ENCODE data around the gene LYSMD4. TPM values are rescaled to one million over a fixed set of nuclear protein-coding genes. Genes with fewer than 3 reads are reported as not detected.

The LYSMD4 gene
- total RNA-seq, 4 donors from 2014 or later: 1.5 to 19.2 (median 15.5) TPM

- Histone ChIP-seq H3K27me3 (no peaks in the 10 kb centered on the region), H3K27ac (peak overlapping the region; percentile 19 to 42 (median 32)), H3K36me3 (peaks cover 0 to 24% (median 5%) of the 10 kb centered on the region in 4 donors), H3K4me3 (no peak overlapping the region), H3K9me3 (no peaks in the 10 kb centered on the region), H3K4me1 (peaks cover 3 to 30% (median 17%) of the 10 kb centered on the region in 4 donors)
- no peak for TF ChIP-seq POLR2AphosphoS5 (IDR thresholded peaks at IDR 0.05)
- no peak for TF ChIP-seq POLR2A (IDR thresholded peaks at IDR 0.05)
- no peak for TF ChIP-seq EP300 (IDR thresholded peaks at IDR 0.05; ENCODE audit: low read depth)
- TF ChIP-seq CTCF (IDR thresholded peaks at IDR 0.05): no peak
- in situ Hi-C loops (cut with MboI; ENCODE audit: low pct_ligation_motif_present in 1 of 4, low pct_unique_long_range_greater_than_20kb in 1 of 4, low sequenced_read_pairs in 3 of 4) (loop anchor here (10.0 to 25.0 kb wide), 4 partner anchors 145 to 425 kb away; partner anchors contain the start of gene MEF2A (in 1 of the 4)), intact Hi-C loops (cut with DNase I; ENCODE audit: low total_unique reads) (loop anchor here (10.0 kb wide), 1 partner anchor 415 kb away; no protein-coding TSS in a partner anchor)
- WGBS, 2 donors (ENCODE audit: low coverage in 1 of 2): 90% methylated on average over 11 to 16 of the region's 16 CpGs
- DNase-seq: no peak
These were observed 23.8 kb downstream of the LYSMD4 start for GRCh38 chr15:99709243-99709986.

- intact Hi-C loops (cut with DNase I; ENCODE audit: low total_unique reads) (loop anchor here (10.0 kb wide), 1 partner anchor 414 kb away; no protein-coding TSS in a partner anchor), in situ Hi-C loops (cut with MboI; ENCODE audit: low pct_ligation_motif_present in 1 of 4, low pct_unique_long_range_greater_than_20kb in 1 of 4, low sequenced_read_pairs in 3 of 4) (loop anchor here (10.0 to 25.0 kb wide), 4 partner anchors 144 to 424 kb away; partner anchors contain the start of gene MEF2A (in 1 of the 4))
- Histone ChIP-seq H3K9me3 (no peaks in the 10 kb centered on the region), H3K27ac (peak overlapping the region; percentile 27 to 57 (median 40)), H3K4me3 (no peak overlapping the region), H3K27me3 (no peaks in the 10 kb centered on the region), H3K36me3 (peaks cover 0 to 24% (median 5%) of the 10 kb centered on the region in 4 donors), H3K4me1 (peaks cover 3 to 38% (median 23%) of the 10 kb centered on the region in 4 donors)
- peak; percentile 77 for DNase-seq
- peak; percentile 22 to 50 (median 45) for TF ChIP-seq POLR2AphosphoS5 (IDR thresholded peaks at IDR 0.05)
- peak in 1 of 5 experiments; percentile 10 for TF ChIP-seq CTCF (IDR thresholded peaks at IDR 0.05)
- peak; percentile 14 for TF ChIP-seq POLR2A (IDR thresholded peaks at IDR 0.05)
- TF ChIP-seq EP300 (IDR thresholded peaks at IDR 0.05; ENCODE audit: low read depth): no peak
- WGBS, 2 donors (ENCODE audit: low coverage in 1 of 2): 39 to 66% methylated on average over 5 to 7 of the region's 7 CpGs
These were observed 24.7 kb downstream of the LYSMD4 start for GRCh38 chr15:99708563-99708962.

DNA sequence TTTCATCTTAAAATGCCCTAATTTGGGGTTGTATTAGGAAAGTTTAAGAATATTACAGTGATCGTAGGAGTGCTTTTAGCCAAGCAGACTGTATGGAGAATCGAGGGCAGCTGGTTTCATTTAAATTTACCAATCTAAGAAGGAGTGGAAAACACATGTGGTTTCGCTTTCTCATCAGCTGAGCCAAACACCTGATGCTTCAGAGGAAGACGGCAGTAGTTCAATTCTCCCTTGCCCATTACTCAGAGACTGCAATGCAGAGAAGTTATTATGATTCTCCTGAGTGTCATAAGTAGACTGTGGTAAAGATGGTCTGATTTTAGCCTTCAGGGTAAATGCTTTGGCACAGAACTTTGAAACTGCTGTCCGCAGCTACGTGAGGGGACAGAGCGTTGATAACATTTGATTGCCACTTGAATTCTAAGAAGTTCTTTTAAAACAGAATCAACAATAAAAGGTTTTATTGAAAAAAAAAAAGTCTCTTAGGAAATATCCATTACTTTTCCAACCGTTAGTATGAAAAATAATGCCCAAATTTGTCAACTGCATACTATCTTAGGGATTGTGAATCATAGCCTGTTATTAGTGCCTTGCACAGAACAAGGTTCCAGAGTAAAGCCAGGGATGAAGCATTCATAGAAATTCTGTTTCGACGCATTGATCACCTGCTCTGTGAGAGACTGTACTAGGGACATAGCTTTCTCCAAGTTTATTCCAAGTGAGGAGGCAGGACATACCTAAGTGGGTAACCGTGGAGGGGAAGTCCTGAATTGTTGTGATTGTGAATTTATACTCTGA is 25.6 kb downstream of the LYSMD4 start:
- intact Hi-C loops (cut with DNase I; ENCODE audit: low total_unique reads): loop anchor here (10.0 kb wide), 1 partner anchor 413 kb away; no protein-coding TSS in a partner anchor
- WGBS, 2 donors (ENCODE audit: low coverage in 1 of 2): 66 to 76% methylated on average over 10 to 11 of the region's 11 CpGs
- peaks cover 12 to 47% (median 27%) of the 10 kb centered on the region in 4 donors for H3K4me1 ChIP-seq
- no peaks in the 10 kb centered on the region for H3K9me3 ChIP-seq
- H3K4me3 ChIP-seq: no peak overlapping the region
- peak overlapping the region; percentile 27 to 57 (median 40) for H3K27ac ChIP-seq
- peaks cover 0 to 16% (median 3%) of the 10 kb centered on the region in 4 donors for H3K36me3 ChIP-seq
- TF ChIP-seq CTCF (IDR thresholded peaks at IDR 0.05) (no peak), POLR2A (IDR thresholded peaks at IDR 0.05) (no peak), POLR2AphosphoS5 (IDR thresholded peaks at IDR 0.05) (no peak), EP300 (IDR thresholded peaks at IDR 0.05; ENCODE audit: low read depth) (no peak)
- in situ Hi-C loops (cut with MboI; ENCODE audit: low pct_ligation_motif_present in 1 of 4, low pct_unique_long_range_greater_than_20kb in 1 of 4, low sequenced_read_pairs in 3 of 4): loop anchor here (10.0 to 25.0 kb wide), 4 partner anchors 143 to 423 kb away; partner anchors contain the start of gene MEF2A (in 1 of the 4)
- H3K27me3 ChIP-seq: no peaks in the 10 kb centered on the region
- DNase-seq: no peak
